Lower lobe of right lung (tissue), 2 donors: ENCODE data around the gene SLC35F5. TPM values are rescaled to one million over a fixed set of nuclear protein-coding genes. Genes with fewer than 3 reads are reported as not detected.
A peak's percentile ranks its signal among the peaks of the same experiment; 100 is the strongest.
"Not testable (repeated sequence)": the region's sequence is repeated elsewhere in the genome, so short reads cannot be mapped to it uniquely, and the experiment has no call there.

ENCODE experiments used
- ATAC-seq, 2 donors: fragments of 200-7000 bp; cut with Tn5 transposase; one replicate each; pipeline ENCODE4 v1.9.1; 2020 to 2022; ENCODE audit warnings: mild to moderate bottlenecking in 2 of 2, moderate library complexity in 2 of 2
- DNase-seq: peaks from one replicate; pipeline ENCODE4 v3.0.0-alpha.2; 2020
- H3K27ac ChIP-seq: fragments of 200-600 bp; one replicate; pipeline ENCODE4 v1.8.0; 2022
- H3K27me3 ChIP-seq: fragments of 200-600 bp; one replicate; pipeline ENCODE4 v1.8.0; 2022; ENCODE audit warnings: low read depth
- H3K36me3 ChIP-seq: fragments of 200-600 bp; one replicate; pipeline ENCODE4 v1.8.0; 2022; ENCODE audit warnings: mild to moderate bottlenecking
- H3K4me1 ChIP-seq: fragments of 200-600 bp; one replicate; pipeline ENCODE4 v1.8.0; 2022
- H3K4me3 ChIP-seq: fragments of 200-600 bp; one replicate; pipeline ENCODE4 v1.8.0; 2022; ENCODE audit warnings: mild to moderate bottlenecking
- H3K9me3 ChIP-seq: fragments of 200-600 bp; one replicate; pipeline ENCODE4 v1.8.0; 2022
- CTCF ChIP-seq: fragments of 200-600 bp; IDR thresholded peaks from one replicate; pipeline ENCODE4 v1.8.0; 2022; ENCODE audit warnings: antibody characterized with exemption, mild to moderate bottlenecking
- intact Hi-C: fragments of 100-400 bp; cut with DNase I; formaldehyde crosslinking; loops from one replicate; pipeline ENCODE4 v1.11.0; 2022
- total RNA-seq: library from RNA; stranded (reverse); fragmentation: NEBNext Ultra II Directional; extraction: Animal tissue kit (Norgen Biotek cat#: 25700); gene quantifications from one replicate; pipeline ENCODE4 v1.2.1, GENCODE V29; 2021
- donor health status: DM: no; HTN: yes; CAD: no; lungs with severe emphysema.

Gene SLC35F5
- total RNA-seq, 1 donor from 2014 or later, result 70.4 TPM

- H3K36me3 ChIP-seq, result no peaks in the 10 kb centered on the region
- no peaks in the 10 kb centered on the region for H3K27me3 ChIP-seq
- ATAC-seq, result peak in 1 of 2 donors; percentile 64
- no peaks in the 10 kb centered on the region for H3K9me3 ChIP-seq
- DNase-seq, result no peak
- H3K4me3 ChIP-seq, result no peak overlapping the region
- TF ChIP-seq CTCF, result no peak
- H3K27ac ChIP-seq, result no peak overlapping the region
- intact Hi-C loops, result no loop called here
- H3K4me1 ChIP-seq, result no peaks in the 10 kb centered on the region
Measured at GRCh38 chr2:113791697-113792590, 35.5 kb upstream of the SLC35F5 start.

- H3K27ac ChIP-seq, result no peak overlapping the region
- no peak for DNase-seq
Measured at GRCh38 chr2:113784823-113785744, 28.6 kb upstream of the SLC35F5 start.

GRCh38 chr2:113780472-113780871, 24.0 kb upstream of the SLC35F5 start:
- Histone ChIP-seq H3K36me3 (no peaks in the 10 kb centered on the region), H3K4me1 (no peaks in the 10 kb centered on the region), H3K27me3 (no peaks in the 10 kb centered on the region), H3K4me3 (no peak overlapping the region), H3K9me3 (no peaks in the 10 kb centered on the region), H3K27ac (no peak overlapping the region)
- DNase-seq (no peak), ATAC-seq (no peak)
- TF ChIP-seq CTCF, result no peak
- intact Hi-C loops, result no loop called here

More at GRCh38 chr2:113784823-113785744, 28.6 kb upstream of the SLC35F5 start:
- H3K9me3 ChIP-seq, result no peaks in the 10 kb centered on the region
- H3K4me3 ChIP-seq, result no peak overlapping the region
- H3K36me3 ChIP-seq, result no peaks in the 10 kb centered on the region
- no peaks in the 10 kb centered on the region for H3K4me1 ChIP-seq
- TF ChIP-seq CTCF, result no peak
- intact Hi-C loops, result no loop called here
- no peaks in the 10 kb centered on the region for H3K27me3 ChIP-seq
- ATAC-seq, result no peak

GRCh38 chr2:113777371-113777770, 20.9 kb upstream of the SLC35F5 start:
- DNase-seq, result no peak
- Histone ChIP-seq H3K36me3 (no peaks in the 10 kb centered on the region), H3K4me3 (no peak overlapping the region), H3K9me3 (no peaks in the 10 kb centered on the region), H3K4me1 (no peaks in the 10 kb centered on the region), H3K27me3 (no peaks in the 10 kb centered on the region), H3K27ac (no peak overlapping the region)
- no peak for TF ChIP-seq CTCF
- intact Hi-C loops, result no loop called here
- ATAC-seq, result no peak

- Histone ChIP-seq H3K36me3 (no peaks in the 10 kb centered on the region), H3K9me3 (no peaks in the 10 kb centered on the region), H3K27me3 (no peaks in the 10 kb centered on the region), H3K4me3 (no peak overlapping the region), H3K4me1 (no peaks in the 10 kb centered on the region), H3K27ac (no peak overlapping the region)
- DNase-seq, result no peak
- TF ChIP-seq CTCF, result no peak
- no peak for ATAC-seq
- intact Hi-C loops, result no loop called here
Measured at GRCh38 chr2:113776949-113777348, 20.5 kb upstream of the SLC35F5 start.

- H3K36me3 ChIP-seq, H3K4me3 ChIP-seq, H3K9me3 ChIP-seq, H3K27ac ChIP-seq, ATAC-seq, DNase-seq, H3K27me3 ChIP-seq, H3K4me1 ChIP-seq, intact Hi-C loops: not testable (repeated sequence)
Measured at GRCh38 chr2:113774616-113775015, 18.2 kb upstream of the SLC35F5 start.
